Glutamatergic neuron (in vitro differentiated cells): Measurements from ENCODE around the gene TEX29. TPM values are rescaled to one million over a fixed set of nuclear protein-coding genes. Genes with fewer than 3 reads are reported as not detected.
A peak's percentile ranks its signal among the peaks of the same experiment; 100 is the strongest.

ENCODE experiments used
- DNase-seq: peaks from one replicate; pipeline ENCODE4 v3.0.0; 2022
- H3K27ac Mint-ChIP-seq: one replicate; pipeline ENCODE4 v1.8.0; 2020; ENCODE audit warnings: mild to moderate bottlenecking, mixed read lengths, inconsistent platforms; ENCODE audit not compliant: unreplicated experiment
- H3K27me3 Mint-ChIP-seq: one replicate; pipeline ENCODE4 v1.8.0; 2020; ENCODE audit warnings: mild to moderate bottlenecking, moderate library complexity, mixed read lengths, inconsistent platforms; ENCODE audit not compliant: unreplicated experiment
- H3K36me3 Mint-ChIP-seq: one replicate; pipeline ENCODE4 v1.8.0; 2020; ENCODE audit warnings: mild to moderate bottlenecking, mixed read lengths, inconsistent platforms; ENCODE audit not compliant: unreplicated experiment
- H3K4me1 Mint-ChIP-seq: one replicate; pipeline ENCODE4 v1.8.0; 2020; ENCODE audit warnings: mild to moderate bottlenecking, low read depth, mixed read lengths, inconsistent platforms; ENCODE audit not compliant: unreplicated experiment
- H3K4me3 Mint-ChIP-seq: one replicate; pipeline ENCODE4 v1.8.0; 2020; ENCODE audit warnings: mild to moderate bottlenecking, mixed read lengths, inconsistent platforms; ENCODE audit not compliant: unreplicated experiment
- H3K9me3 Mint-ChIP-seq: one replicate; pipeline ENCODE4 v1.8.0; 2020; ENCODE audit warnings: mild to moderate bottlenecking, moderate library complexity, mixed read lengths, inconsistent platforms; ENCODE audit not compliant: unreplicated experiment
- CTCF ChIP-seq: fragments of 200-600 bp; sonication (generic); IDR thresholded peaks from one replicate; pipeline ENCODE4 v1.5.0; 2021; ENCODE audit not compliant: partially characterized antibody, unreplicated experiment
- total RNA-seq: library from RNA; stranded (reverse); fragmentation: NEBNext Ultra II Directional; extraction: Animal tissue kit (Norgen Biotek cat#: 25700); gene quantifications from one replicate; pipeline ENCODE4 v1.2.1, GENCODE V29; 2021; ENCODE audit not compliant: unreplicated experiment

Gene TEX29
- total RNA-seq, 1 donor from 2014 or later: 0.64 TPM

GRCh38 chr13:111280681-111281585 lies 39.5 kb upstream of the TEX29 start:
- no peaks in the 10 kb centered on the region for H3K9me3 Mint-ChIP-seq
- peaks cover 2% of the 10 kb centered on the region for H3K4me1 Mint-ChIP-seq
- peaks cover 5% of the 10 kb centered on the region for H3K36me3 Mint-ChIP-seq
- no peak overlapping the region for H3K27ac Mint-ChIP-seq
- no peak for DNase-seq
- TF ChIP-seq CTCF: no peak
- no peak overlapping the region for H3K4me3 Mint-ChIP-seq
- H3K27me3 Mint-ChIP-seq: peaks cover 6% of the 10 kb centered on the region

- no peaks in the 10 kb centered on the region for H3K9me3 Mint-ChIP-seq
- no peak for TF ChIP-seq CTCF
- H3K4me1 Mint-ChIP-seq: peaks cover 2% of the 10 kb centered on the region
- no peak overlapping the region for H3K4me3 Mint-ChIP-seq
- peaks cover 5% of the 10 kb centered on the region for H3K36me3 Mint-ChIP-seq
- no peak overlapping the region for H3K27ac Mint-ChIP-seq
- peaks cover 6% of the 10 kb centered on the region for H3K27me3 Mint-ChIP-seq
- DNase-seq: no peak
Observed at GRCh38 chr13:111281751-111282311, 38.6 kb upstream of the TEX29 start.

- H3K27me3 Mint-ChIP-seq: peaks cover 6% of the 10 kb centered on the region
- no peak for DNase-seq
- peaks cover 2% of the 10 kb centered on the region for H3K4me1 Mint-ChIP-seq
- no peak for TF ChIP-seq CTCF
- no peak overlapping the region for H3K4me3 Mint-ChIP-seq
- no peaks in the 10 kb centered on the region for H3K9me3 Mint-ChIP-seq
- peaks cover 5% of the 10 kb centered on the region for H3K36me3 Mint-ChIP-seq
- H3K27ac Mint-ChIP-seq: no peak overlapping the region
Observed at GRCh38 chr13:111282425-111282824, 38.0 kb upstream of the TEX29 start.

- no peak for DNase-seq
- no peaks in the 10 kb centered on the region for H3K9me3 Mint-ChIP-seq
- peak overlapping the region; percentile 25 for H3K4me3 Mint-ChIP-seq
- peaks cover 6% of the 10 kb centered on the region for H3K27me3 Mint-ChIP-seq
- H3K36me3 Mint-ChIP-seq: peaks cover 5% of the 10 kb centered on the region
- no peak overlapping the region for H3K27ac Mint-ChIP-seq
- no peak for TF ChIP-seq CTCF
- H3K4me1 Mint-ChIP-seq: peaks cover 2% of the 10 kb centered on the region
Observed at GRCh38 chr13:111282997-111283396, 37.4 kb upstream of the TEX29 start.

- Mint-ChIP-seq H3K36me3 (peaks cover 5% of the 10 kb centered on the region), H3K27me3 (peaks cover 6% of the 10 kb centered on the region), H3K27ac (no peak overlapping the region), H3K4me3 (no peak overlapping the region), H3K9me3 (no peaks in the 10 kb centered on the region), H3K4me1 (peaks cover 2% of the 10 kb centered on the region)
- TF ChIP-seq CTCF: no peak
- DNase-seq: no peak
Observed at GRCh38 chr13:111283457-111283856, 37.0 kb upstream of the TEX29 start.
